Measurements from ENCODE around the gene SRSF12. TPM values are rescaled to one million over a fixed set of nuclear protein-coding genes. Genes with fewer than 3 reads are reported as not detected.

The SRSF12 gene
- total RNA-seq, 6 donors from 2014 or later = 0.10 to 0.89 (median 0.23) TPM; not detected in 1

- Histone ChIP-seq H3K9me3 (no peaks in the 10 kb centered on the region), H3K4me1 (peaks cover 0 to 17% (median 7%) of the 10 kb centered on the region in 4 donors), H3K4me3 (peak overlapping the region; percentile 77 to 84 (median 80)), H3K27ac (peak overlapping the region; percentile 75 to 83 (median 81)), H3K27me3 (no peaks in the 10 kb centered on the region), H3K36me3 (no peaks in the 10 kb centered on the region)
- DNase-seq (no peak), ATAC-seq (ENCODE audit: low FRiP score in 2 of 2) (peak; percentile 55 to 62)
- WGBS, 2 donors = 5 to 8% methylated on average over 14 to 17 of the region's 17 CpGs
- TF ChIP-seq CTCF (IDR thresholded peaks at IDR 0.05) (no peak), POLR2A (IDR thresholded peaks at IDR 0.05) (peak in 1 of 4 donors; percentile 6), POLR2AphosphoS5 (IDR thresholded peaks at IDR 0.05) (no peak)
Observed at GRCh38 chr6:89145091-89145955, 27.5 kb upstream of the SRSF12 start.

- WGBS, 2 donors = 66 to 80% methylated on average over 2 of the region's 2 CpGs
- Histone ChIP-seq H3K36me3 (no peaks in the 10 kb centered on the region), H3K4me1 (peaks cover 0 to 17% (median 7%) of the 10 kb centered on the region in 4 donors), H3K9me3 (no peaks in the 10 kb centered on the region), H3K27me3 (no peaks in the 10 kb centered on the region), H3K4me3 (no peak overlapping the region), H3K27ac (no peak overlapping the region)
- ATAC-seq (ENCODE audit: low FRiP score in 2 of 2) (no peak), DNase-seq (no peak)
- TF ChIP-seq EP300 (IDR thresholded peaks at IDR 0.05) (no peak), POLR2AphosphoS5 (IDR thresholded peaks at IDR 0.05) (no peak), POLR2A (IDR thresholded peaks at IDR 0.05) (no peak), CTCF (IDR thresholded peaks at IDR 0.05) (no peak)
Observed at GRCh38 chr6:89144354-89144906, 26.6 kb upstream of the SRSF12 start.

- no peaks in the 10 kb centered on the region for H3K36me3 ChIP-seq
- ATAC-seq (ENCODE audit: low FRiP score in 2 of 2) = no peak
- DNase-seq = no peak
- H3K27me3 ChIP-seq = no peaks in the 10 kb centered on the region
- H3K4me1 ChIP-seq = peaks cover 0 to 5% (median 1%) of the 10 kb centered on the region in 4 donors
- no peaks in the 10 kb centered on the region for H3K9me3 ChIP-seq
- no peak for TF ChIP-seq POLR2A (IDR thresholded peaks at IDR 0.05)
- no peak for TF ChIP-seq CTCF (IDR thresholded peaks at IDR 0.05)
- no peak for TF ChIP-seq POLR2AphosphoS5 (IDR thresholded peaks at IDR 0.05)
- no peak for TF ChIP-seq EP300 (IDR thresholded peaks at IDR 0.05)
- H3K27ac ChIP-seq = no peak overlapping the region
- no peak overlapping the region for H3K4me3 ChIP-seq
- WGBS, 2 donors = 58 to 75% methylated on average over 7 of the region's 7 CpGs
Observed at GRCh38 chr6:89140347-89141156, 22.7 kb upstream of the SRSF12 start.

GRCh38 chr6:89139509-89140346 is 21.9 kb upstream of the SRSF12 start:
- Histone ChIP-seq H3K4me1 (no peaks in the 10 kb centered on the region), H3K36me3 (no peaks in the 10 kb centered on the region), H3K27me3 (no peaks in the 10 kb centered on the region), H3K9me3 (no peaks in the 10 kb centered on the region), H3K4me3 (no peak overlapping the region), H3K27ac (no peak overlapping the region)
- 88 to 90% methylated on average over 5 of the region's 5 CpGs for WGBS, 2 donors
- TF ChIP-seq POLR2A (IDR thresholded peaks at IDR 0.05) = no peak
- TF ChIP-seq CTCF (IDR thresholded peaks at IDR 0.05) = no peak
- no peak for TF ChIP-seq POLR2AphosphoS5 (IDR thresholded peaks at IDR 0.05)
- TF ChIP-seq EP300 (IDR thresholded peaks at IDR 0.05) = no peak
- DNase-seq (no peak), ATAC-seq (ENCODE audit: low FRiP score in 2 of 2) (no peak)

Measured in upper lobe of left lung (tissue), 6 donors.